D721Med (cell line): ENCODE results near the gene CPVL.

Source experiments
- DNase-seq: peaks from one replicate; pipeline ENCODE4 v3.0.0; 2011; ENCODE audit warnings: low spot score; ENCODE audit not compliant: insufficient read length
- FAIRE-seq: peaks from 2 replicates; lab custom pipeline; 2011; peaks lifted over from hg19 to GRCh38; lab: Jason Lieb, UNC
- CTCF ChIP-seq: IDR thresholded peaks from 2 replicates; pipeline ENCODE4 v1.5.1; 2012; ENCODE audit warnings: mild to moderate bottlenecking, control low read depth; ENCODE audit not compliant: insufficient read depth; ENCODE audit errors: missing control alignments

Gene CPVL

GRCh38 chr7:28957064-28957750, 189.1 kb downstream of the CPVL start:
- TF ChIP-seq CTCF = no peak
- DNase-seq = no peak
- no peak for FAIRE-seq

DNA sequence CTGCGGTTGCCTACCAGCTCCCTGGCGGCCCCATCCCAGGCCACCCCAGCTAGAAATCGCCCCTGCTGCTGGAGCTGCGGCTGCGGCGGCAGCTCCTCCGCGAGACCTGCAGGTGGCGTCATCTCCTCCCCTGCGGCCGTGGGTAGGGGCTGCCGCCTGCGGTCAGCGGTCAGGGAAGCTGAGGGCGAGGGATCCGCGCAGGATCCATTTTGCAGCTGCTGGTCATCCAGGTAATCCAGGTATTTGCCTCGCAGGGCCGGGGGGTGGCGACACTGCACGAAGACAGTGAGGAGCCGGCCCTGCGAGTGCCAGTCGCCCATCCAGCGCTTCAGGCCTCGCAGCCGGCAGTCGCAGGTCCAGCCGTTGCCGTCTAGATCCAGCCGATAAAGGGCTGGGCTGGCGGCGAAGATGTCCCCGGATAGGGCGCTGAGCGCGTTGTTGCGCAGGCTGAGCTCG, 189.7 kb downstream of the CPVL start:
- DNase-seq (no peak), FAIRE-seq (no peak)
- peak; percentile 39 for TF ChIP-seq CTCF

- DNase-seq (no peak), FAIRE-seq (no peak)
- TF ChIP-seq CTCF = peak; percentile 52
These were observed 190.4 kb downstream of the CPVL start for GRCh38 chr7:28955718-28956607.

DNA sequence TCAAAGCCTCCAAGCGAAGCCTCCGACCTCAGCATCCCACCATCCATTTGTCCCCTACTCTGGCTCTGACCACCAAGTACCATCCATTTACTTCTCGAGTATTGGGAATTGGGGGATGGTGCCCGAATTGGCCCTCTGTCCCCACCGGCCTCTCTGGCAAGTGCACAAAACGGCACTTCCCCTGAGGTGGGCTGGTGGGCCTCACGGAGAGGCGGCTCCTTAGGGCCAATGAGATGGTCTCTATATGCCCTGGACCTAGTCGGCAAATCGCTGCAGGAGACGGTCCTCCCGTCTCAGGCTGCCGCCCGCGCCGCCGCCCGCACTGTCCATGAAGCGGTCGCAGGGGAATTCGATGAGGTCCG, 191.0 kb downstream of the CPVL start:
- no peak for DNase-seq
- TF ChIP-seq CTCF = no peak
- no peak for FAIRE-seq

GRCh38 chr7:28954946-28955345, 191.4 kb downstream of the CPVL start:
- no peak for FAIRE-seq
- DNase-seq = no peak
- TF ChIP-seq CTCF = no peak

DNA sequence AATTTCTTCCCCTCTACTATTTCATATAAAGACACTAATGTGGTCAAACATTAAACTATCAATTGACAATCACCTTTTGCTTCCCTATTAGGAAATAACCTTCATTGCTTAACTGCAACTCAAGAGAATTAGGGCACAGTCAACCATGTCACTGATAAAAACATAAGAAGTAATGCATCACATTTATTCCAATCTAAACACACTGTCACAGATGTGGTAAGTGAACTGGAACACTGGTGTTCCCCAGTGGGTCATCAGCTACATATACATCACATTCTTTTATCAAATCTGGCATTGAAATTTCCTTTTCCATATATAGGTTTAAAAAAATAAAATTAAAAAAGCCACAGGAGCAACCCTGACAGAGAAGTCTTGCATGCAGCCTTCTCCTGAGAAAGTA, 191.9 kb downstream of the CPVL start:
- no peak for FAIRE-seq
- TF ChIP-seq CTCF = no peak
- no peak for DNase-seq
